H1 (cell line): ENCODE data around the gene CDKN2C. TPM values are rescaled to one million over a fixed set of nuclear protein-coding genes. Genes with fewer than 3 reads are reported as not detected.

Experiments
- EP300 ChIP-seq, 2 experiments: IDR thresholded peaks; 1 replicate in 1 of 2; 2 replicates in 1 of 2; pipeline ENCODE4 v1.6.1; 2011 to 2012; ENCODE audit warnings: low read depth in 2 of 2, low read length in 2 of 2, mild to moderate bottlenecking in 2 of 2, borderline replicate concordance in 1 of 2, inconsistent platforms in 1 of 2, moderate library complexity in 1 of 2
- GABPA ChIP-seq: IDR thresholded peaks from 2 replicates; pipeline ENCODE4 v1.6.1; 2011; ENCODE audit warnings: mild to moderate bottlenecking, low read length, moderate library complexity, borderline replicate concordance; ENCODE audit not compliant: insufficient read depth
- HDAC2 ChIP-seq, 2 experiments: fragments of 300-600 bp in 1 of 2; sonication (generic) in 1 of 2; IDR thresholded peaks; 2 replicates each; pipeline ENCODE4 v1.6.1; 2011 to 2012; ENCODE audit warnings: low read depth in 2 of 2, low read length in 2 of 2, mild to moderate bottlenecking in 2 of 2, moderate library complexity in 2 of 2, borderline replicate concordance in 1 of 2, inconsistent platforms in 1 of 2
- MAFK ChIP-seq: IDR thresholded peaks from 2 replicates; pipeline ENCODE4 v1.6.1; 2012; ENCODE audit warnings: low read depth, mild to moderate bottlenecking, improper control_type of control experiment, low read length
- RNF2 ChIP-seq: fragments of 200-900, 300-1000 bp; sonication (generic); IDR thresholded peaks from 2 replicates; pipeline ENCODE4 v1.7.1; 2016; ENCODE audit warnings: borderline replicate concordance, low read depth, mild to moderate bottlenecking, antibody characterized with exemption, low read length; ENCODE audit not compliant: poor library complexity, severe bottlenecking; ENCODE audit errors: missing control alignments
- SP1 ChIP-seq: IDR thresholded peaks from 2 replicates; pipeline ENCODE4 v1.6.1; 2011; ENCODE audit warnings: low read depth, low read length
- TBP ChIP-seq: IDR thresholded peaks from 2 replicates; pipeline ENCODE4 v1.6.1; 2011; ENCODE audit warnings: low read depth, low read length, improper control_type of control experiment
- ZNF274 ChIP-seq: IDR thresholded peaks from 2 replicates; pipeline ENCODE4 v1.7.0; 2012; ENCODE audit warnings: low read length, borderline replicate concordance; ENCODE audit errors: extremely low read depth
- polyA plus RNA-seq, 7 experiments: library from polyadenylated mRNA; depleted of rRNA in 3 of 7; stranded (reverse) in 5 of 7; unstranded in 2 of 7; fragments of >200 nt in 5 of 7; fragments of 200-250 nt in 2 of 7; gene quantifications; 1 replicate in 5 of 7; 2 replicates in 1 of 7; 4 replicates in 1 of 7; pipeline versions ENCODE4 v1.2.1 to v1.2.3, GENCODE V29; 2011 to 2013; ENCODE audit warnings: missing spikeins in 2 of 7, mixed read lengths in 2 of 7
- total RNA-seq: library from RNA; stranded (reverse); fragmentation: NEBNext Ultra II Directional; extraction: Animal tissue kit (Norgen Biotek cat#: 25700); gene quantifications from 2 replicates; pipeline ENCODE4 v1.2.1, GENCODE V29; 2021
- TF ChIP-seq, protein P1 (sequence below): fragments of 300-600 bp; sonication (generic); IDR thresholded peaks from 2 replicates; pipeline ENCODE4 v1.7.1; 2012; ENCODE audit warnings: low read length, moderate library complexity, mild to moderate bottlenecking, inconsistent platforms; ENCODE audit not compliant: insufficient replicate concordance

The CDKN2C gene
- total and polyA plus RNA-seq, 2 of the 8 experiments (the other 6 are each of a cell fraction or from before 2014, with no cell fraction given) = not detected

GRCh38 chr1:50976111-50976889 lies 6.3 kb downstream of the CDKN2C start (continued):
- TF ChIP-seq, protein P1, sequence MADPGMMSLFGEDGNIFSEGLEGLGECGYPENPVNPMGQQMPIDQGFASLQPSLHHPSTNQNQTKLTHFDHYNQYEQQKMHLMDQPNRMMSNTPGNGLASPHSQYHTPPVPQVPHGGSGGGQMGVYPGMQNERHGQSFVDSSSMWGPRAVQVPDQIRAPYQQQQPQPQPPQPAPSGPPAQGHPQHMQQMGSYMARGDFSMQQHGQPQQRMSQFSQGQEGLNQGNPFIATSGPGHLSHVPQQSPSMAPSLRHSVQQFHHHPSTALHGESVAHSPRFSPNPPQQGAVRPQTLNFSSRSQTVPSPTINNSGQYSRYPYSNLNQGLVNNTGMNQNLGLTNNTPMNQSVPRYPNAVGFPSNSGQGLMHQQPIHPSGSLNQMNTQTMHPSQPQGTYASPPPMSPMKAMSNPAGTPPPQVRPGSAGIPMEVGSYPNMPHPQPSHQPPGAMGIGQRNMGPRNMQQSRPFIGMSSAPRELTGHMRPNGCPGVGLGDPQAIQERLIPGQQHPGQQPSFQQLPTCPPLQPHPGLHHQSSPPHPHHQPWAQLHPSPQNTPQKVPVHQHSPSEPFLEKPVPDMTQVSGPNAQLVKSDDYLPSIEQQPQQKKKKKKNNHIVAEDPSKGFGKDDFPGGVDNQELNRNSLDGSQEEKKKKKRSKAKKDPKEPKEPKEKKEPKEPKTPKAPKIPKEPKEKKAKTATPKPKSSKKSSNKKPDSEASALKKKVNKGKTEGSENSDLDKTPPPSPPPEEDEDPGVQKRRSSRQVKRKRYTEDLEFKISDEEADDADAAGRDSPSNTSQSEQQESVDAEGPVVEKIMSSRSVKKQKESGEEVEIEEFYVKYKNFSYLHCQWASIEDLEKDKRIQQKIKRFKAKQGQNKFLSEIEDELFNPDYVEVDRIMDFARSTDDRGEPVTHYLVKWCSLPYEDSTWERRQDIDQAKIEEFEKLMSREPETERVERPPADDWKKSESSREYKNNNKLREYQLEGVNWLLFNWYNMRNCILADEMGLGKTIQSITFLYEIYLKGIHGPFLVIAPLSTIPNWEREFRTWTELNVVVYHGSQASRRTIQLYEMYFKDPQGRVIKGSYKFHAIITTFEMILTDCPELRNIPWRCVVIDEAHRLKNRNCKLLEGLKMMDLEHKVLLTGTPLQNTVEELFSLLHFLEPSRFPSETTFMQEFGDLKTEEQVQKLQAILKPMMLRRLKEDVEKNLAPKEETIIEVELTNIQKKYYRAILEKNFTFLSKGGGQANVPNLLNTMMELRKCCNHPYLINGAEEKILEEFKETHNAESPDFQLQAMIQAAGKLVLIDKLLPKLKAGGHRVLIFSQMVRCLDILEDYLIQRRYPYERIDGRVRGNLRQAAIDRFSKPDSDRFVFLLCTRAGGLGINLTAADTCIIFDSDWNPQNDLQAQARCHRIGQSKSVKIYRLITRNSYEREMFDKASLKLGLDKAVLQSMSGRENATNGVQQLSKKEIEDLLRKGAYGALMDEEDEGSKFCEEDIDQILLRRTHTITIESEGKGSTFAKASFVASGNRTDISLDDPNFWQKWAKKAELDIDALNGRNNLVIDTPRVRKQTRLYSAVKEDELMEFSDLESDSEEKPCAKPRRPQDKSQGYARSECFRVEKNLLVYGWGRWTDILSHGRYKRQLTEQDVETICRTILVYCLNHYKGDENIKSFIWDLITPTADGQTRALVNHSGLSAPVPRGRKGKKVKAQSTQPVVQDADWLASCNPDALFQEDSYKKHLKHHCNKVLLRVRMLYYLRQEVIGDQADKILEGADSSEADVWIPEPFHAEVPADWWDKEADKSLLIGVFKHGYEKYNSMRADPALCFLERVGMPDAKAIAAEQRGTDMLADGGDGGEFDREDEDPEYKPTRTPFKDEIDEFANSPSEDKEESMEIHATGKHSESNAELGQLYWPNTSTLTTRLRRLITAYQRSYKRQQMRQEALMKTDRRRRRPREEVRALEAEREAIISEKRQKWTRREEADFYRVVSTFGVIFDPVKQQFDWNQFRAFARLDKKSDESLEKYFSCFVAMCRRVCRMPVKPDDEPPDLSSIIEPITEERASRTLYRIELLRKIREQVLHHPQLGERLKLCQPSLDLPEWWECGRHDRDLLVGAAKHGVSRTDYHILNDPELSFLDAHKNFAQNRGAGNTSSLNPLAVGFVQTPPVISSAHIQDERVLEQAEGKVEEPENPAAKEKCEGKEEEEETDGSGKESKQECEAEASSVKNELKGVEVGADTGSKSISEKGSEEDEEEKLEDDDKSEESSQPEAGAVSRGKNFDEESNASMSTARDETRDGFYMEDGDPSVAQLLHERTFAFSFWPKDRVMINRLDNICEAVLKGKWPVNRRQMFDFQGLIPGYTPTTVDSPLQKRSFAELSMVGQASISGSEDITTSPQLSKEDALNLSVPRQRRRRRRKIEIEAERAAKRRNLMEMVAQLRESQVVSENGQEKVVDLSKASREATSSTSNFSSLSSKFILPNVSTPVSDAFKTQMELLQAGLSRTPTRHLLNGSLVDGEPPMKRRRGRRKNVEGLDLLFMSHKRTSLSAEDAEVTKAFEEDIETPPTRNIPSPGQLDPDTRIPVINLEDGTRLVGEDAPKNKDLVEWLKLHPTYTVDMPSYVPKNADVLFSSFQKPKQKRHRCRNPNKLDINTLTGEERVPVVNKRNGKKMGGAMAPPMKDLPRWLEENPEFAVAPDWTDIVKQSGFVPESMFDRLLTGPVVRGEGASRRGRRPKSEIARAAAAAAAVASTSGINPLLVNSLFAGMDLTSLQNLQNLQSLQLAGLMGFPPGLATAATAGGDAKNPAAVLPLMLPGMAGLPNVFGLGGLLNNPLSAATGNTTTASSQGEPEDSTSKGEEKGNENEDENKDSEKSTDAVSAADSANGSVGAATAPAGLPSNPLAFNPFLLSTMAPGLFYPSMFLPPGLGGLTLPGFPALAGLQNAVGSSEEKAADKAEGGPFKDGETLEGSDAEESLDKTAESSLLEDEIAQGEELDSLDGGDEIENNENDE = no peak
- TF ChIP-seq MAFK (no peak), RNF2 (peak; percentile 91), SP1 (no peak), ZNF274 (no peak), EP300 (IDR thresholded peaks at IDR 0.05; ENCODE audit: borderline replicate concordance in 1 of 2, low read depth in 2 of 2, low read length in 2 of 2) (no peak), HDAC2 (IDR thresholded peaks at IDR 0.05; ENCODE audit: borderline replicate concordance in 1 of 2, low read depth in 2 of 2, low read length in 2 of 2) (no peak), GABPA (no peak), TBP (no peak)
